Measurements from ENCODE around the gene NFATC1.

The NFATC1 gene

DNA sequence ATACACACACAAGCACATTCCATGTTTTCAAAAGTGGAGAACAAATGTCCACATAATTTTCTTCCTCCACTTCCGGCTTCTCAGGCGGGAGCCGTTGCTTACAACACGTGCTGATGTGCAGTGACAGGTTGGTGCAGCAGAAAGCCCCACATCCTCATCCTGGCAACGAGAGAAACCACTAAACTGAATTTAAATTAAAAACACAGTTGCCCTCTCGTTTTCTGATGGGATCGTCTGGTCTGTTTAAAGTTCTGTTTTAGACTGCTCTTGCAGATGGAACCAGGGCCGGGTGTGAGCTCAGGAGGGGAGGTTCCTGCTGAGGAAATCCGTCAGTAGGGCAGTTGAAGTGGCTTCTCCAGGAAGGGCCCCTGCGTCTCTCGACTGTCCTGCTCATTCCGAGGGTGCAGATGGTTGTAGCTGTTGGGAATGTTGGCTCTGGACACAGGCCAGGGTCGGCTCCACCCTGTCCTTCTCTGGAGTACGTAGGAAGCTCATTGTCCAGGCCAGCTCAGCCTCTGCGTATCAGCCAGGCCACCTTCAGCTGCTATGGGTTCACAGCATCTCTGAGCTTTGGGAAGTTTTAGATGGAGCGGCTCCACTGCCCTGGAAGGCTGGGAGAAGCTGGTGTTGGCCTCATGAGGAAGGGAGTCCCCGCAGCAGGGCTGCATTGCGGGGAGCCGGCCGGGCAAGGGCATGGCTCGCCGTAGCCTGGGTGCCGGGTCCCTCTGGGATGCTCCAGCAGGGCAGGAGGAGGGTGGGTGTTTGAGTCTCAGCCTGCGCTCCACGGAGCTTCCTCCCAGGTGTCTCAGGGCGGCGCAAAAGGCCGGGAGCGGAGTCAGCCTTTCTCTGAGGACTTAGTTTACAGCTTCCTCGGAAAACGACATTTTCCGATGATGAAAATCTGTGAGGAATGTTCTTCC lies 58.3 kb downstream of the NFATC1 start:
- H3K4me3 ChIP-seq (ENCODE audit: low read depth, low read length) = no peak overlapping the region

DNA sequence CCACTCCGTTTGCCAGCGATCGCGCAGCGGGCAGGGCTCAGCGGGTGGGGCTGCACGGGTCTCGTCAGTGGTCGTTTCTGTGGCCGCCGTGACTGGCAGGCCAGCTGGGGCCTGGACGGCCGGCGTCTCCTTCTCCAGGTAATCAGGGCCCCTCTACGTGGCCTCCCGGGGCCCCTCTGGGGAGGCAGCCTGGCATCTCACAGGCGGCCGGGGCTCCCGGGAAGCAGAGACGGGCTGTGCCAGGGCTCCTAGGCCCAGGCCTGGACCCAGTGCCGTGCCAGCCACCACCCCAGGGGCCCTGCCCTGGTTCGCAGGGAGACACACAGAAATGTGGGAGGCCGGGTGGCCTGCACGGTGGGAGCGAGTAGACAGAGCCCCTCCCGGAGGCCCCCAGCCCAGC lies 59.5 kb downstream of the NFATC1 start:
- H3K4me3 ChIP-seq (ENCODE audit: low read depth, low read length) = no peak overlapping the region

DNA sequence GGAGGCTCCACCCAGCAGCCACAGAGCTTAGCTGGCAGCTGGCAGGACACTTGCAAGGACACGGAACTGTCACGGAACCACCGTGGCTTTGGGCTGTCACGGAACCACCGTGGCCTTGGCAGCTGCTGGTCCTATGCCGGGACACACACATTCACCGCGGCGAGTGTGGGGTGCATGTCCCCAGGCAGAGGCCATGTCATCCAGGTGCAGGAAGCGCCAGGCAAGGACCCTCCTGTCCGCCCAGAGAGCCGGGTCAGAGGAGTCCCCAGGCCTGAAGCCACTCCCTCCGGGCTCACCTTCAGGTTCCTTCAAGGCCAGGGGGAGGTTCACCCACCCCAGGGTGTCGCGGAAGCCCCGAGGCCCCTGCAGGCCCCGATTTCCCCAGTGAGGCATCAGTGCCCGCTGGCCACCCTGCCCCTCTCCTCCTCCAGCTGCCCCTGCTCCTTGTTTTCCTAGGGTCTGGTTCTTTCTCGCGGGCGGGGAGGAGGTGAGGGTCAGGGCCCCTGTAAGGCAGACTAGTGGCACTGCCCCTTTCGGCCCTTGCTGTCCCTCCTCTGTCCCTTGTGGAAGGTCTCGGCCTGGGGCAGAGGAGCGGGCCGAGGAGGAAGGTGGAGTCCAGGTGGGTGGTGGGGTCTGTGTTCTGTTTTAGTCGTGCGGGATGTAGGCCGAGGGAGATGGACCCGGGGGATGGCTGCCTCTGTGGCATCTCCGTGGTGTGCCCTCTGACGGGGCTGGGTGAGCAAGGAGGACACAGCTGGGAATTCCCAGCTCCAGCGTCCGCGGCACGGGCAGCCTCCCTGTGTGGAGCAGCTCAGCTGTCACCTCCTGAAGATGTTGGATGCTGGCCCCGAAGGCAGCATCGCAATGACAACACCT lies 60.6 kb downstream of the NFATC1 start:
- no peak overlapping the region for H3K4me3 ChIP-seq (ENCODE audit: low read depth, low read length)

- no peak overlapping the region for H3K4me3 ChIP-seq (ENCODE audit: low read depth, low read length)
These were observed 61.5 kb downstream of the NFATC1 start for GRCh38 chr18:79457239-79457638.

DNA sequence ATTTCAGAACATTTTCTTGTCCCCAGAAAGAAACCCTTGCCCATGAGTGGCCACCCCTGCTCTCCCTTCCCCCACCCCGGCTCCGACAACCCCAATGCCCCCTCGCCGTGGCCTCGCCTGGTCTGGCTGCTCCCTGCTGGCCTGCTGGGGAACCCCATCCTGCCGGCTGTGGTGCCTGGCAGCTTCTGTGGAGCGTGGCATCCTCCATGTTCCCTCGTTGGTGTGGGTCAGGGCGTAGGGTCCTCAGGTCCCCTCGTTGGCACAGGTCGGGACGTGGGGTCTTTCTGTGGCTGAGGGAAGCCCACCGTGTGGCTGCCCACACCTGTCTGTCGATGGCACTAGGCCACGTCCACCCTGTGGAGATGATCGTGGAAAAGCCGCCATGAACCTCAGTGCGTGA lies 61.9 kb downstream of the NFATC1 start:
- no peak overlapping the region for H3K4me3 ChIP-seq (ENCODE audit: low read depth, low read length)

- no peak overlapping the region for H3K4me3 ChIP-seq (ENCODE audit: low read depth, low read length)
These were observed 62.6 kb downstream of the NFATC1 start for GRCh38 chr18:79458131-79458838.

- H3K4me3 ChIP-seq (ENCODE audit: low read depth, low read length) = no peak overlapping the region
These were observed 63.4 kb downstream of the NFATC1 start for GRCh38 chr18:79458917-79459803.

DNA sequence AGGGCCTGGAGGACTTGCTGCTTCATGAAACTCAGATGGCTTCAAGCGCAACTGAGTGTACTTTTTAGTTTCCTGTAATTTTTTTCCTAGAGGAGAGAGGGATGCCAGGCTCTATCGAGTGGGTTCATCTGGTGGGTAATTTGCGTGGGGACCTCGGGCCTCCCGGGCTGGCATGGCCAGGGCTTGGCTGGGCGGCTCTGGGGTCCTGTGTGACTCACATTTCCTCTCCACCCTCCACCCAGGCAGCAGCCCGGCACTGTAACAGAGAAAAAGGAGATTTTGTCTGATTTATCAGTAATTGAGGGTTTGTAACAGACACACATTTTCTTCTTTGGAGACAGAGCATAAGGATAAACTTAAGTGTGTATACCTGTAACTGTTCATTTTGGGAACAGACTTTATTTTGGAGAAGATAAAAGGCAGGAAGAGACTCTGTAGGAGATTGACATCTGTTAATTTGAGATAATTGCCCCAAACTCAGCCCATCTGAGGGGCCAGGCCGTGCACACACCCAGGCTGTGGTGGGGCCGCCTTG lies 64.3 kb downstream of the NFATC1 start:
- no peak overlapping the region for H3K4me3 ChIP-seq (ENCODE audit: low read depth, low read length)

DNA sequence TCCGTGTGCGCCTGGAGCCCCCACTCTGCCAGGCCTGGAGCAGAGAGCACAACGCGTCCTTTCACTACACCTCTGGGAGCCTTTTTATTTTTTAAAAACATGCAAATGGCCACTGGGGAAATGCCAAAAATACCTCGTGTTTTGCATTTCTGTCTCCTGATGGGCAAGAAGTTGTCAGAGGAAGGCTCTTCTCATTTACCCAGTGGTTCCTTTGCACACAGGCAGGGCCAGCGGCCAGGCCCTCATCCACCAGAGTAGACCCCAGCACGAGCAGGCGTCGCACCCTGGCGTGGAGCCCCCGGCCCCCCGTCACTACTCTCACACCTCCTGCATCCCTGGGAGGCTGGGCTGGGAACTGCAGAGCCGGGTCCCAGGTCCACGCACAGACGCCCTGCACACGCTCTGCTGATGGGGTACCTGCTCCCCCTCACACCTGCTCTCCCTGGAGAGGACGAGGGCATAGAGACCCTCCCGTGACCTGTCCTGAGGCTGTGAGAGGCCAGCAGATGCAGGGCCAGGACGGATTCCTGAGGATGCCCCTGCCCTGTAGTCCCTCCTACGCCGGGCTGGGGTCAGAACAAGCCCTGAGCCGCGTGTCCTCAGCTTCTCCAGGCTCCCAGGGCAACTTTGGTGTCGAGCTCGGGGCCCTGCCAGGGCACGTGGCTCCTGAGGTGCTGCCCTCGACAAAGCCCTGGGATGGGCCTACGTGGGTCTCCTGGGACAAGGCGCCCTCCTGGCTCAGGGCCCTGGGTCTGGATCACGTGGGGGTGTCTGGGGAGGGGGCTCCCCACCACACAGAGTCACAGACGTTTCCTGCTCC lies 65.0 kb downstream of the NFATC1 start:
- H3K4me3 ChIP-seq (ENCODE audit: low read depth, low read length) = no peak overlapping the region

- no peak overlapping the region for H3K4me3 ChIP-seq (ENCODE audit: low read depth, low read length)
These were observed 65.9 kb downstream of the NFATC1 start for GRCh38 chr18:79461627-79462026.

GRCh38 chr18:79463424-79463960 lies 67.8 kb downstream of the NFATC1 start:
- no peak overlapping the region for H3K4me3 ChIP-seq (ENCODE audit: low read depth, low read length)

DNA sequence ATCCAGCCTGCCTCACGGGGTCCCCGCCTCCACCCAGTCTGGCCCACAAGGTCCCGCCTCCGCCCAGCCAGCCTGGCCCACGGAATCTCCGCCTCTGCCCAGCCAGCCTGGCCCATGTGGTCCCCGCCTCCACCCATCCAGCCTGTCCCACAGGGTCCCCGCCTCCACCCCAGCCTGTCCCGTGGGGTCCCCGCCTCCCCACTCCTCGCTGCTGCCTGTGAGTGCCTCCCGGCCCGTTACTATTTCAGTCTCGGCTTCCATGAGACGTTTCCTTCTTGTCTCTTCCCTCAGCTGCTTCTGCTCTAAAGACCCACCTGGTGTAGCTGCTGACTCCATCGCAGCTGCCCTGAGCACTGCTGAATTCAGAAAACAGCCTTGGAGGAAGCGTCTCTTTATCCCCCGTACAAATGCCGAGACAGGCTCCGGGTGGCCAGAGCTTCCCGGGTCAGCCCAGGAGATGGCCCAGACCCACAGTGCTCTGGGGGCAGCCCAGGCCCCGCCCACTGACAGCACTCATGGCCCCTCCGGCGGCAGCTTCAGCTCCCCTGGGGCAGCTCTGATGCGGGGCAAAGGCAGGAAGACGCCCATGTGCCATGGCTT lies 69.8 kb downstream of the NFATC1 start:
- H3K4me3 ChIP-seq (ENCODE audit: low read depth, low read length) = no peak overlapping the region

- H3K4me3 ChIP-seq (ENCODE audit: low read depth, low read length) = no peak overlapping the region
These were observed 70.9 kb downstream of the NFATC1 start for GRCh38 chr18:79466591-79466990.

- H3K4me3 ChIP-seq (ENCODE audit: low read depth, low read length) = no peak overlapping the region
These were observed 71.4 kb downstream of the NFATC1 start for GRCh38 chr18:79467126-79467525.

DNA sequence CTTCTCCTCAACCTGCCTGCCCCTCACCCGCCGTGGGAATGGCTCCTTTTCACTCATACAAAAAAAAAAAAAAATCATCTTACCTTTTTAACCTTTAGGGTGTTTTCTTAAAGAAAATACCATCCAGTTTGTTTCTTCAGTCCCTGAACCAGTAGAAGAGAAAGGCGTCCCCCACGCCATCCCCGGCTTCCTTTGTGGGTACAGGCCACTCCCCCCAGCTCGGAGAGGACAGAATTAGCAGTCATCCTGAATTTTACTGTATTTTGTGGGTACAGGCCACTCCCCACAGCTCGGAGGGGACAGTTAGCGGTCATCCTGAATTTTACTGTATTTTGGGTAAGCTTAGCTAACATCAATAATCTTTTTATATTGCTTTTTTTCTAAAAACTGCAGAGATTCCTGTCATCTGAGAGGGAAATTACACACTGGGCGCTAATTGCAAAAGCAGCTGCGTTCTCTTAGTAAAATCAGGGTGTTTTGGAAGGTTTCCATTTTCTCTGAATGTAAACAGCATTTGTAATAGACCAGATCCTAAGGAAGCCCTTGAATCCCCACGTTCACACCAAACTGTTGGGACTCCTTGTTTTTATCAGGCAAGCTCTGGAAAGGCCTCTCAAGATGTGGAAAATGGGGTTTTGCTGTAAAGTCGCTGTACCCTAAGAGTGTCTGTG lies 72.5 kb downstream of the NFATC1 start:
- no peak overlapping the region for H3K4me3 ChIP-seq (ENCODE audit: low read depth, low read length)

DNA sequence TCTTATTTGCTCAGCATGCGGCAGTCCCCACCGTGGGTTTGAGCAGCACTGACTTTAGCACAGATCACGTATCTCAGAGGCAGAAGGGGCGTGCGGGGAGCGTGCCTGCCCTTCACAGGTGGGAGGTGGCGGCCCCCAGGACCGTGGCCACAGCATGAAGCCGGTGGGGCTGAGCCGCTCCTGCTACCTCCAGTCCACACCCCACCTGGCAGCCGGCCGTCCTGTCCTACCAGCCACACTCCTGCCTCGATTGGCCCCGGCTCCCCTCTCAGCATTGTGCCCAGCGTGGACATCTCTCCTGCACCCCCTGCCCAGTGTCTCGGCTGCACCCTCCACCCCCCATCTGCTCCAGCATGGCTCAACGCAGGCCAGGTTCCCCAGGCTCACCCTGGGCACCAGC lies 73.6 kb downstream of the NFATC1 start:
- no peak overlapping the region for H3K4me3 ChIP-seq (ENCODE audit: low read depth, low read length)

DNA sequence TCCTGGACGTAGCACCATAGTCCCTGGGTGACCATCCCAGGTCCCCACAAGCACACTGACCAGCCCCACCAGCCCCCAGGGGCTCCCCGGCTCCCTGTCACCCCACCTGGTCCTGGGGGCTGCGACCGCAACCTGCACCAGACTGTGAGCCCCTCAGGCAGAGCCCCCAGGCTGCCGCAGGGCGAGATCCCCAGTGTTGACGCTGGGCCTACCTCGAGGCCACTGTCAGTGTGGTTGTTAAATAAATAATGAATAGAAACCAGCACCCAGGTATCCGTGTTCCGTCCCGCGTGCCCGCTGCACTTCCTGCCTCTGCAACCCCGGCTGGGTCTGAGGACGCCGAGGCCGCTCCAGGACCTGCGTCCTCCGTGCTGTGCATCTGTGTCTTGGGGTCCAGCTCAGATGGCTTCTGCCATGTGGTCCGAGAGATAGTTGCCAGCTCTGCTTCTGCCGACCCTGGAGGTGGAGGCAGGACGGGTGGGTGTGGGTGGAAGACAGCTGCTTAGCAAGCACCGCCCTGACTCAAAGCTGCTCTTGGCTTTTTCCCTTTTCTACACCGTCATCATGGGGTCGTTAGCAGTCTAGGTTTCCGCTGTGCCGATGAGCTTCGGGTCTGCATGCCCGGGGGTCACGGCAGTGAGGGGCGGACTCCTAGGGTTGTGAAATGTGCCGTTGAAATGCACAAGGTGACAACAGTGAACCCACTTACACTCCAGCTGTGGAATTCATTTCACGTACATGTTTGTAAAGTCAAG lies 74.2 kb downstream of the NFATC1 start:
- H3K4me3 ChIP-seq (ENCODE audit: low read depth, low read length) = no peak overlapping the region

Measured in iPS-11a (cell line).